Neural cell (in vitro differentiated cells): ENCODE measurements around the gene FGF10. TPM values are rescaled to one million over a fixed set of nuclear protein-coding genes. Genes with fewer than 3 reads are reported as not detected.

Experiments used
- H2AFZ ChIP-seq: fragments of 200-600, 300-800 bp; sonication (generic), shearing (Covaris generic); 2 replicates; pipeline ENCODE4 v1.6.0; 2014; ENCODE audit warnings: low read depth, mild to moderate bottlenecking, antibody characterized with exemption, low read length, moderate library complexity
- H3F3A ChIP-seq: fragments of 200-600 bp; shearing (Covaris generic); 2 replicates; pipeline ENCODE4 v1.6.1; 2016; ENCODE audit warnings: mild to moderate bottlenecking, moderate library complexity, mixed read lengths, antibody characterized with exemption, low read length; ENCODE audit not compliant: insufficient read depth, poor library complexity, severe bottlenecking
- H3K27ac ChIP-seq: fragments of 200-600, 300-800 bp; sonication (generic), shearing (Covaris generic); 2 replicates; pipeline ENCODE4 v1.5.1; 2014; ENCODE audit warnings: mild to moderate bottlenecking, low read length, moderate library complexity
- H3K27me3 ChIP-seq: fragments of 300-800, 200-600 bp; sonication (generic), shearing (Covaris generic); 2 replicates; pipeline ENCODE4 v1.6.0; 2014; ENCODE audit warnings: mild to moderate bottlenecking, low read depth, low read length, moderate library complexity; ENCODE audit not compliant: insufficient read depth
- H3K36me3 ChIP-seq: fragments of 300-800, 200-600 bp; sonication (generic), shearing (Covaris generic); 2 replicates; pipeline ENCODE4 v1.5.1; 2014; ENCODE audit warnings: mild to moderate bottlenecking, antibody characterized with exemption, low read length, moderate library complexity; ENCODE audit not compliant: insufficient read depth
- H3K4me2 ChIP-seq: fragments of 300-800, 200-600 bp; sonication (generic), shearing (Covaris generic); 2 replicates; pipeline ENCODE4 v1.6.0; 2014; ENCODE audit warnings: mild to moderate bottlenecking, low read length
- H3K4me3 ChIP-seq: fragments of 300-800, 200-600 bp; sonication (generic), shearing (Covaris generic); 2 replicates; pipeline ENCODE4 v1.5.1; 2014; ENCODE audit warnings: mild to moderate bottlenecking, low read length, moderate library complexity
- H3K79me2 ChIP-seq: fragments of 200-600 bp; shearing (Covaris generic); replicated peaks from 2 replicates; pipeline ENCODE4 v1.6.0; 2014; ENCODE audit warnings: mild to moderate bottlenecking, low read length, moderate library complexity; ENCODE audit not compliant: insufficient read depth
- H3K9ac ChIP-seq: fragments of 300-800, 200-600 bp; sonication (generic), shearing (Covaris generic); 2 replicates; pipeline ENCODE4 v1.6.1; 2016; ENCODE audit warnings: mild to moderate bottlenecking, low read length, mixed read lengths
- H3K9me2 ChIP-seq: fragments of 200-600 bp; shearing (Covaris generic); 2 replicates; pipeline ENCODE4 v1.6.1; 2016; ENCODE audit warnings: mild to moderate bottlenecking, low read length, mixed read lengths; ENCODE audit not compliant: insufficient read depth
- H3K9me3 ChIP-seq: fragments of 200-600, 300-800 bp; sonication (generic), shearing (Covaris generic); 2 replicates; pipeline ENCODE4 v1.6.1; 2016; ENCODE audit warnings: mild to moderate bottlenecking, mixed run types, low read length, moderate library complexity, mixed read lengths
- H4K20me1 ChIP-seq: fragments of 200-600 bp; shearing (Covaris generic); 2 replicates; pipeline ENCODE4 v1.6.1; 2016; ENCODE audit warnings: mild to moderate bottlenecking, mixed run types; ENCODE audit not compliant: insufficient read depth
- EP300 ChIP-seq: fragments of 450-650 bp; conservative IDR thresholded peaks from 2 replicates; pipeline ENCODE4 v1.6.1; 2014; ENCODE audit warnings: antibody characterized with exemption, mild to moderate bottlenecking, moderate library complexity; ENCODE audit not compliant: poor library complexity, severe bottlenecking
- EZH2 ChIP-seq: fragments of 200-600, 300-800 bp; shearing (Covaris generic), sonication (generic); IDR thresholded peaks from 2 replicates; pipeline ENCODE4 v1.6.1; 2014; ENCODE audit warnings: antibody characterized with exemption, low read length, borderline replicate concordance, mild to moderate bottlenecking; ENCODE audit not compliant: insufficient read depth, poor library complexity, severe bottlenecking
- MXI1 ChIP-seq: fragments of 450-650 bp; conservative IDR thresholded peaks from 2 replicates; pipeline ENCODE4 v1.6.1; 2014; ENCODE audit warnings: antibody characterized with exemption, mild to moderate bottlenecking; ENCODE audit not compliant: poor library complexity, severe bottlenecking
- POLR2AphosphoS5 ChIP-seq: IDR thresholded peaks from 2 replicates; pipeline ENCODE4 v1.6.1; 2012
- RAD21 ChIP-seq: fragments of 450-650 bp; conservative IDR thresholded peaks from 2 replicates; pipeline ENCODE4 v1.6.1; 2014; ENCODE audit warnings: antibody characterized with exemption, mild to moderate bottlenecking, moderate library complexity
- SMC3 ChIP-seq: fragments of 450-650 bp; conservative IDR thresholded peaks from 2 replicates; pipeline ENCODE4 v1.6.1; 2014; ENCODE audit warnings: antibody characterized with exemption, mild to moderate bottlenecking, moderate library complexity; ENCODE audit not compliant: poor library complexity
- TAF1 ChIP-seq: IDR thresholded peaks from 2 replicates; pipeline ENCODE4 v1.6.1; 2012; ENCODE audit warnings: low read depth
- polyA plus RNA-seq: library from polyadenylated mRNA; depleted of rRNA; stranded (reverse); fragments of >200 nt; gene quantifications from 2 replicates; pipeline ENCODE4 v1.2.3, GENCODE V29; 2014
- TF ChIP-seq, protein P1 (sequence below): fragments of 450-650 bp; IDR thresholded peaks from 2 replicates; pipeline ENCODE4 v1.5.1; 2014; ENCODE audit warnings: antibody characterized with exemption, mild to moderate bottlenecking, moderate library complexity; ENCODE audit not compliant: poor library complexity, severe bottlenecking
- TF ChIP-seq, protein P2 (sequence below): IDR thresholded peaks from 2 replicates; pipeline ENCODE4 v1.6.1; 2012; ENCODE audit warnings: borderline replicate concordance

Gene FGF10
- polyA plus RNA-seq, 1 donor from 2014 or later = not detected

DNA sequence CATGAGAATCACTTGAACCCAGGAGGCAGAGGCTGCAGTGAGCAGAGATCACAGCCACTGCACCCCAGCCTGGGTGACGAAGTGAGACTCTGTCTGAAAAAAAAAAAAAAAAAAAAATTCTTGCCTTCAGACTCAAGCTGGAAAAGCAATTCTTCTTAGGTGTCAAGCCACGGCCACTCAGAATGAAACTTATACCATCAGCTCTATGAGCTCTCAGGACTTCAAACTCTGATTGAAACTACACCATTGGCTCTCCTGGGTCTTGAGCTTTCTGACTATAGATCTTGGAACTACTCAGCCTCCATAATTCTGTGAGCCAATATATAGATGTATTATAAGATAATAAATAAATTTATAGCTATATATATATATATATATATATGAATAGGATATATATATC is 12.9 kb upstream of the FGF10 start:
- H3K9me2 ChIP-seq = no peaks in the 10 kb centered on the region
- H3K36me3 ChIP-seq = no peaks in the 10 kb centered on the region
- H3F3A ChIP-seq = no peaks in the 10 kb centered on the region
- H3K79me2 ChIP-seq = no peaks in the 10 kb centered on the region
- H3K4me3 ChIP-seq = no peak overlapping the region
- H3K27me3 ChIP-seq = no peaks in the 10 kb centered on the region
- no peaks in the 10 kb centered on the region for H3K9me3 ChIP-seq
- TF ChIP-seq POLR2AphosphoS5 (no peak), TAF1 (no peak), RAD21 (no peak), EZH2 (no peak), EP300 (no peak), MXI1 (no peak)
- TF ChIP-seq, protein P1, sequence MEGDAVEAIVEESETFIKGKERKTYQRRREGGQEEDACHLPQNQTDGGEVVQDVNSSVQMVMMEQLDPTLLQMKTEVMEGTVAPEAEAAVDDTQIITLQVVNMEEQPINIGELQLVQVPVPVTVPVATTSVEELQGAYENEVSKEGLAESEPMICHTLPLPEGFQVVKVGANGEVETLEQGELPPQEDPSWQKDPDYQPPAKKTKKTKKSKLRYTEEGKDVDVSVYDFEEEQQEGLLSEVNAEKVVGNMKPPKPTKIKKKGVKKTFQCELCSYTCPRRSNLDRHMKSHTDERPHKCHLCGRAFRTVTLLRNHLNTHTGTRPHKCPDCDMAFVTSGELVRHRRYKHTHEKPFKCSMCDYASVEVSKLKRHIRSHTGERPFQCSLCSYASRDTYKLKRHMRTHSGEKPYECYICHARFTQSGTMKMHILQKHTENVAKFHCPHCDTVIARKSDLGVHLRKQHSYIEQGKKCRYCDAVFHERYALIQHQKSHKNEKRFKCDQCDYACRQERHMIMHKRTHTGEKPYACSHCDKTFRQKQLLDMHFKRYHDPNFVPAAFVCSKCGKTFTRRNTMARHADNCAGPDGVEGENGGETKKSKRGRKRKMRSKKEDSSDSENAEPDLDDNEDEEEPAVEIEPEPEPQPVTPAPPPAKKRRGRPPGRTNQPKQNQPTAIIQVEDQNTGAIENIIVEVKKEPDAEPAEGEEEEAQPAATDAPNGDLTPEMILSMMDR = no peak
- TF ChIP-seq, protein P2, sequence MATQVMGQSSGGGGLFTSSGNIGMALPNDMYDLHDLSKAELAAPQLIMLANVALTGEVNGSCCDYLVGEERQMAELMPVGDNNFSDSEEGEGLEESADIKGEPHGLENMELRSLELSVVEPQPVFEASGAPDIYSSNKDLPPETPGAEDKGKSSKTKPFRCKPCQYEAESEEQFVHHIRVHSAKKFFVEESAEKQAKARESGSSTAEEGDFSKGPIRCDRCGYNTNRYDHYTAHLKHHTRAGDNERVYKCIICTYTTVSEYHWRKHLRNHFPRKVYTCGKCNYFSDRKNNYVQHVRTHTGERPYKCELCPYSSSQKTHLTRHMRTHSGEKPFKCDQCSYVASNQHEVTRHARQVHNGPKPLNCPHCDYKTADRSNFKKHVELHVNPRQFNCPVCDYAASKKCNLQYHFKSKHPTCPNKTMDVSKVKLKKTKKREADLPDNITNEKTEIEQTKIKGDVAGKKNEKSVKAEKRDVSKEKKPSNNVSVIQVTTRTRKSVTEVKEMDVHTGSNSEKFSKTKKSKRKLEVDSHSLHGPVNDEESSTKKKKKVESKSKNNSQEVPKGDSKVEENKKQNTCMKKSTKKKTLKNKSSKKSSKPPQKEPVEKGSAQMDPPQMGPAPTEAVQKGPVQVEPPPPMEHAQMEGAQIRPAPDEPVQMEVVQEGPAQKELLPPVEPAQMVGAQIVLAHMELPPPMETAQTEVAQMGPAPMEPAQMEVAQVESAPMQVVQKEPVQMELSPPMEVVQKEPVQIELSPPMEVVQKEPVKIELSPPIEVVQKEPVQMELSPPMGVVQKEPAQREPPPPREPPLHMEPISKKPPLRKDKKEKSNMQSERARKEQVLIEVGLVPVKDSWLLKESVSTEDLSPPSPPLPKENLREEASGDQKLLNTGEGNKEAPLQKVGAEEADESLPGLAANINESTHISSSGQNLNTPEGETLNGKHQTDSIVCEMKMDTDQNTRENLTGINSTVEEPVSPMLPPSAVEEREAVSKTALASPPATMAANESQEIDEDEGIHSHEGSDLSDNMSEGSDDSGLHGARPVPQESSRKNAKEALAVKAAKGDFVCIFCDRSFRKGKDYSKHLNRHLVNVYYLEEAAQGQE = no peak
- H4K20me1 ChIP-seq = no peaks in the 10 kb centered on the region
- no peak overlapping the region for H2AFZ ChIP-seq
- H3K27ac ChIP-seq = no peak overlapping the region
- H3K9ac ChIP-seq = no peak overlapping the region
- H3K4me2 ChIP-seq = no peak overlapping the region

DNA sequence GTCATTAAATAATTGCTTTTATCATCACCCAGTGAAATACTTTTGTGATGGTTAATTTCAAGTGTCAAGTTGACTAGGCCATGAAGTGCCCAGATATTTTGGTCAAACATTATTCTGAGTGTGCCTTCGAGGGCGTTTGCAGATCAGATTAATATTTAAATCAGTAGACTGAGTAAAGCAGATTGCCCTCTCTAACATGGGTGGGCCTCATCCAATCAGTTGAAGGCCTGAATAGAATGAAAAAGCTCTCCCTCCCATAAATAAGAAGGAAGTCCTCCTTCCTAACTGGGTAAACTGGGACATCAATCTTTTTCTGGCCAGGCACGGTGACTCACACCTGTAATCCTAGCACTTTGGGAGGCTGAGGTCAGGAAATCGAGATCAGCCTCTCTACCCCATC is 12.4 kb upstream of the FGF10 start:
- Histone ChIP-seq H3K9me2 (no peaks in the 10 kb centered on the region), H2AFZ (no peak overlapping the region), H3K27ac (no peak overlapping the region), H3K4me2 (no peak overlapping the region), H3K27me3 (no peaks in the 10 kb centered on the region), H4K20me1 (no peaks in the 10 kb centered on the region), H3K9ac (no peak overlapping the region), H3K36me3 (no peaks in the 10 kb centered on the region), H3K79me2 (no peaks in the 10 kb centered on the region), H3K4me3 (no peak overlapping the region), H3K9me3 (no peaks in the 10 kb centered on the region), H3F3A (no peaks in the 10 kb centered on the region)
- no peak for TF ChIP-seq MXI1
- TF ChIP-seq, protein P2 = no peak
- TF ChIP-seq SMC3 = no peak
